ENCODE data around the gene ANGPT4. TPM values are rescaled to one million over a fixed set of nuclear protein-coding genes. Genes with fewer than 3 reads are reported as not detected.

Gene ANGPT4
- total and polyA plus RNA-seq, 5 donors from 2014 or later = not detected

DNA sequence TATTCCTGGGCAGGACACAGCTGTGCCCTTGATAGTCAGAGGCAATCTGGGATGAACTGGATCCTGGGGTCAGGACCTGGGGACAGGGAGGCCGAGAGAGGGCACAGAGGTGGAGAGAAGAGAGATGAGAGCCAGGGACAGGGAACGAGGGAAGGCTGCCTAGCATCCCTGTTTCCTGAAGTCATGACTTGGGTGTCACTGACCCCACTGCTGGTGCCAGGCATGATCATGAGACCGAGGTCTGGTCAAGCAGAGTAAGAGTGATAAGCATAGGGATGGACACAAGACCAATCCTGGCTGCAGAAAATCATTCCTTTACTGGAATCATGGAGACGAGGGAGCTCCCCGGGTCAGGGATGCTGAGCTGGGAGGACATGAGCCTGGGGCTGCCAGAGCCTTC lies 46.5 kb downstream of the ANGPT4 start:
- Mint-ChIP-seq H3K36me3 (peaks cover 6% of the 10 kb centered on the region), H3K9me3 (peaks cover 0 to 2% (median 0%) of the 10 kb centered on the region in 7 donors), H3K4me1 (peaks cover 0 to 4% (median 0%) of the 10 kb centered on the region in 4 donors), H3K27me3 (peaks cover 4% of the 10 kb centered on the region), H3K4me3 (no peak overlapping the region), H3K27ac (peak overlapping the region in 1 of 3 donors; percentile 51)
- no peaks in the 10 kb centered on the region for H3K27me3 ChIP-seq (ENCODE audit: control insufficient read depth, insufficient read depth, low read length)
- no peak overlapping the region for H3K4me3 ChIP-seq (ENCODE audit: low read depth, low read length)
- no peaks in the 10 kb centered on the region for H3K9me3 ChIP-seq (ENCODE audit: control insufficient read depth in 2 of 2, low read length in 2 of 2)
- H3K36me3 ChIP-seq (ENCODE audit: control insufficient read depth, insufficient read depth, low read length) = no peaks in the 10 kb centered on the region
- DNase-seq = no peak
- no peak overlapping the region for H3K27ac ChIP-seq (ENCODE audit: insufficient read depth, low read length, poor library complexity, severe bottlenecking)
- ATAC-seq (ENCODE audit: low read depth in 2 of 2) = no peak
- H3K4me1 ChIP-seq (ENCODE audit: control insufficient read depth, insufficient read depth, low read length, poor library complexity, severe bottlenecking) = no peaks in the 10 kb centered on the region

- Mint-ChIP-seq H3K36me3 (peaks cover 6% of the 10 kb centered on the region), H3K27ac (no peak overlapping the region), H3K4me1 (peaks cover 0 to 4% (median 2%) of the 10 kb centered on the region in 4 donors), H3K27me3 (peaks cover under 1% of the 10 kb centered on the region), H3K9me3 (peaks cover 0 to 1% (median 0%) of the 10 kb centered on the region in 7 donors), H3K4me3 (no peak overlapping the region)
- H3K27me3 ChIP-seq (ENCODE audit: control insufficient read depth, insufficient read depth, low read length) = no peaks in the 10 kb centered on the region
- H3K27ac ChIP-seq (ENCODE audit: insufficient read depth, low read length, poor library complexity, severe bottlenecking) = no peak overlapping the region
- ATAC-seq (ENCODE audit: low read depth in 2 of 2) (no peak), DNase-seq (no peak)
- H3K4me1 ChIP-seq (ENCODE audit: control insufficient read depth, insufficient read depth, low read length, poor library complexity, severe bottlenecking) = no peaks in the 10 kb centered on the region
- no peaks in the 10 kb centered on the region for H3K9me3 ChIP-seq (ENCODE audit: control insufficient read depth in 2 of 2, low read length in 2 of 2)
- H3K4me3 ChIP-seq (ENCODE audit: low read depth, low read length) = no peak overlapping the region
- no peaks in the 10 kb centered on the region for H3K36me3 ChIP-seq (ENCODE audit: control insufficient read depth, insufficient read depth, low read length)
Observed at GRCh38 chr20:868279-868678, 47.9 kb downstream of the ANGPT4 start.

DNA sequence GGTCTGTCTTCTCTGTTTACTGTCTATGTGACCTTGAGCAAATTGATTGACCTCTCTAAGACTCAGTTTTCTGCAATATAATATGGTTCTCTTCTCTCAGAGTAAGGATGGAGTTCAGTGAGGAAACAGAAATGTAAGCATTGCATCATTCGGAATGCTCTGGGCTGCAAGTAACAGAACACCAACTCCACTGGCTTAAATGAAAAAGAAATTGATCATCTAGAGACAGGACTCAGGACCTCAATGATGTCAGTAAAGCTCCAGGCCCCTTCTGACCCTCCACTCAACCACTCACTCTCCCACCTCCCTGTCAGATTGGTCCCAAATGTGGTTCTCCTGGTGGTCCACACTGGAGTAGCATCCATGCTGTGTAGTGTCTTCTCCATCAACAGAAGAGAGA lies 50.7 kb downstream of the ANGPT4 start:
- H3K36me3 Mint-ChIP-seq = peaks cover 6% of the 10 kb centered on the region
- no peaks in the 10 kb centered on the region for H3K27me3 Mint-ChIP-seq
- H3K9me3 Mint-ChIP-seq = no peaks in the 10 kb centered on the region

DNA sequence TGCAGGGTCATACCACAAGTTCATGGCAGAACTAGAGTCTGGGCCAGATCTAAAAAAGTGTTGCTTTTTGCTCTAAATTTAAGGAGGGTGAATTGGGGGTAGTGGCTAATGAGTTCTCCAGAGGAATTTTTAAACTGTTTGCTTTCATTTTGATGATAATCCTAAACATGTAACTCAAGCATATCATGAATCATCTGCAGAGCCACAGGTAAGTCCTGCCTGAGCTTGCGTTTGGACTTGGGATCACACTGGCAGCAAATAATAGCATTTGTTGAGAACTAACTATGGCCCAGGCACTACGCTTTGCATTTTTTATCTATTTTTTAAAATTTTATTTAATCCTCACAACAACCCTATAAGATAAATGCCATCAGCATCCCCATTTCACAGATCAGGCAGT lies 55.2 kb downstream of the ANGPT4 start:
- peaks cover 21 to 56% (median 33%) of the 10 kb centered on the region in 4 donors for H3K4me1 Mint-ChIP-seq
- Histone ChIP-seq H3K4me1 (ENCODE audit: control insufficient read depth, insufficient read depth, low read length, poor library complexity, severe bottlenecking) (peaks cover 28% of the 10 kb centered on the region), H3K27ac (ENCODE audit: insufficient read depth, low read length, poor library complexity, severe bottlenecking) (no peak overlapping the region), H3K9me3 (ENCODE audit: control insufficient read depth in 2 of 2, low read length in 2 of 2) (no peaks in the 10 kb centered on the region), H3K27me3 (ENCODE audit: control insufficient read depth, insufficient read depth, low read length) (no peaks in the 10 kb centered on the region), H3K4me3 (ENCODE audit: low read depth, low read length) (no peak overlapping the region), H3K36me3 (ENCODE audit: control insufficient read depth, insufficient read depth, low read length) (no peaks in the 10 kb centered on the region)
- peak overlapping the region in 1 of 3 donors; percentile 44 for H3K27ac Mint-ChIP-seq
- H3K36me3 Mint-ChIP-seq = peaks cover 5% of the 10 kb centered on the region
- H3K9me3 Mint-ChIP-seq = no peaks in the 10 kb centered on the region
- no peak for ATAC-seq (ENCODE audit: low read depth in 2 of 2)
- H3K4me3 Mint-ChIP-seq = peak overlapping the region in 1 of 4 donors; percentile 42
- no peak for DNase-seq
- no peaks in the 10 kb centered on the region for H3K27me3 Mint-ChIP-seq

More for the DNA sequence above, 50.7 kb downstream of the ANGPT4 start:
- H3K4me3 Mint-ChIP-seq = no peak overlapping the region
- ATAC-seq (ENCODE audit: low read depth in 2 of 2) = no peak
- Histone ChIP-seq H3K27ac (ENCODE audit: insufficient read depth, low read length, poor library complexity, severe bottlenecking) (no peak overlapping the region), H3K4me1 (ENCODE audit: control insufficient read depth, insufficient read depth, low read length, poor library complexity, severe bottlenecking) (no peaks in the 10 kb centered on the region), H3K27me3 (ENCODE audit: control insufficient read depth, insufficient read depth, low read length) (no peaks in the 10 kb centered on the region), H3K36me3 (ENCODE audit: control insufficient read depth, insufficient read depth, low read length) (no peaks in the 10 kb centered on the region), H3K9me3 (ENCODE audit: control insufficient read depth in 2 of 2, low read length in 2 of 2) (no peaks in the 10 kb centered on the region), H3K4me3 (ENCODE audit: low read depth, low read length) (no peak overlapping the region)
- no peak overlapping the region for H3K27ac Mint-ChIP-seq
- no peak for DNase-seq
- peaks cover under 1 to 12% (median 3%) of the 10 kb centered on the region in 4 donors for H3K4me1 Mint-ChIP-seq

GRCh38 chr20:859751-860231 lies 56.3 kb downstream of the ANGPT4 start:
- ATAC-seq (ENCODE audit: low read depth in 2 of 2) (no peak), DNase-seq (peak in 1 of 3 donors; percentile 64)
- Histone ChIP-seq H3K27me3 (ENCODE audit: control insufficient read depth, insufficient read depth, low read length) (no peaks in the 10 kb centered on the region), H3K4me1 (ENCODE audit: control insufficient read depth, insufficient read depth, low read length, poor library complexity, severe bottlenecking) (peaks cover 39% of the 10 kb centered on the region), H3K36me3 (ENCODE audit: control insufficient read depth, insufficient read depth, low read length) (no peaks in the 10 kb centered on the region), H3K9me3 (ENCODE audit: control insufficient read depth in 2 of 2, low read length in 2 of 2) (no peaks in the 10 kb centered on the region), H3K27ac (ENCODE audit: insufficient read depth, low read length, poor library complexity, severe bottlenecking) (no peak overlapping the region), H3K4me3 (ENCODE audit: low read depth, low read length) (peak overlapping the region; percentile 22)
- Mint-ChIP-seq H3K4me3 (peak overlapping the region in 2 of 4 donors; percentile 36 to 70), H3K36me3 (peaks cover 5% of the 10 kb centered on the region), H3K27me3 (no peaks in the 10 kb centered on the region), H3K4me1 (peaks cover 26 to 67% (median 39%) of the 10 kb centered on the region in 4 donors), H3K27ac (peak overlapping the region; percentile 63 to 85 (median 72)), H3K9me3 (no peaks in the 10 kb centered on the region)

DNA sequence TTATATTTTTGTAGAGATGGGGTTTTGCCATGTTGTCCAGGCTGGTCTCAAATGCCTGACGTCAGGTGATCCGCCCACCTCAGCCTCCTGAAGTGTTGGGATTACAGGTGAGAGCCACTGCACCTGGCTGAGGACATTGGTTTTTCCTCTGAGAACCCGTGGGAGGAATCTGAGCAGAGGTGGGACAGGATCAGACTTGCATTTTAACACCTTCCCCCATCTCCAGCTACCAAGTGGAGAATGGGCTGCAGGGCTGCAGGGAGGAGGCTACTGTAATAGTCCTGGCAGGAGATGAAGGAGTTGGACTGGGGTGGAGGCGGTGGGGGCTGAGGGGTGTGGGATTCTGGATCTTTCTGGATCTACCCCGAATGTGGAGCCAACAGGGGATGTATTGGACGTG lies 58.1 kb downstream of the ANGPT4 start:
- Histone ChIP-seq H3K27me3 (ENCODE audit: control insufficient read depth, insufficient read depth, low read length) (no peaks in the 10 kb centered on the region), H3K36me3 (ENCODE audit: control insufficient read depth, insufficient read depth, low read length) (peaks cover under 1% of the 10 kb centered on the region), H3K4me1 (ENCODE audit: control insufficient read depth, insufficient read depth, low read length, poor library complexity, severe bottlenecking) (peaks cover 47% of the 10 kb centered on the region), H3K9me3 (ENCODE audit: control insufficient read depth in 2 of 2, low read length in 2 of 2) (no peaks in the 10 kb centered on the region), H3K27ac (ENCODE audit: insufficient read depth, low read length, poor library complexity, severe bottlenecking) (no peak overlapping the region), H3K4me3 (ENCODE audit: low read depth, low read length) (no peak overlapping the region)
- no peaks in the 10 kb centered on the region for H3K9me3 Mint-ChIP-seq
- H3K4me1 Mint-ChIP-seq = peaks cover 25 to 81% (median 53%) of the 10 kb centered on the region in 4 donors
- H3K27ac Mint-ChIP-seq = peak overlapping the region; percentile 6 to 85 (median 46)
- no peak overlapping the region for H3K4me3 Mint-ChIP-seq
- H3K36me3 Mint-ChIP-seq = peaks cover 14% of the 10 kb centered on the region
- DNase-seq (no peak), ATAC-seq (ENCODE audit: low read depth in 2 of 2) (no peak)
- no peaks in the 10 kb centered on the region for H3K27me3 Mint-ChIP-seq

- Histone ChIP-seq H3K9me3 (ENCODE audit: control insufficient read depth in 2 of 2, low read length in 2 of 2) (no peaks in the 10 kb centered on the region), H3K4me1 (ENCODE audit: control insufficient read depth, insufficient read depth, low read length, poor library complexity, severe bottlenecking) (peaks cover 59% of the 10 kb centered on the region), H3K4me3 (ENCODE audit: low read depth, low read length) (peak overlapping the region; percentile 50), H3K27ac (ENCODE audit: insufficient read depth, low read length, poor library complexity, severe bottlenecking) (peak overlapping the region; percentile 60), H3K27me3 (ENCODE audit: control insufficient read depth, insufficient read depth, low read length) (no peaks in the 10 kb centered on the region), H3K36me3 (ENCODE audit: control insufficient read depth, insufficient read depth, low read length) (peaks cover 5% of the 10 kb centered on the region)
- Mint-ChIP-seq H3K27me3 (no peaks in the 10 kb centered on the region), H3K4me3 (peak overlapping the region; percentile 55 to 79 (median 65)), H3K9me3 (no peaks in the 10 kb centered on the region), H3K4me1 (peaks cover 31 to 94% (median 64%) of the 10 kb centered on the region in 4 donors), H3K36me3 (peaks cover 25% of the 10 kb centered on the region), H3K27ac (peak overlapping the region; percentile 85 to 96 (median 88))
- peak; percentile 80 to 85 for ATAC-seq (ENCODE audit: low read depth in 2 of 2)
- DNase-seq = peak in 2 of 3 donors; percentile 43 to 86
Observed at GRCh38 chr20:856361-856775, 59.8 kb downstream of the ANGPT4 start.

Measured in CD4-positive, CD25-positive, alpha-beta regulatory T cell (primary cell).